OCI-LY3 (cell line): ENCODE results near the gene NEK11.

ENCODE experiments used
- H2AFZ ChIP-seq: fragments of 200-600, 300-600 bp; shearing (Covaris generic); 2 replicates; pipeline ENCODE4 v1.6.0; 2014; ENCODE audit warnings: antibody characterized with exemption, low read depth, low read length
- H3K27ac ChIP-seq: fragments of 200-600, 300-600 bp; sonication (generic); 2 replicates; pipeline ENCODE4 v1.5.1; 2014; ENCODE audit warnings: mild to moderate bottlenecking, low read length, moderate library complexity, mixed read lengths
- H3K27me3 ChIP-seq: fragments of 200-600, 300-600 bp; sonication (generic); 2 replicates; pipeline ENCODE4 v1.6.1; 2014; ENCODE audit warnings: low read depth, low read length, mixed read lengths
- H3K36me3 ChIP-seq: fragments of 200-600, 300-600 bp; sonication (generic); replicated peaks from 2 replicates; pipeline ENCODE3; 2014; ENCODE audit warnings: low read depth, low read length, mixed read lengths
- H3K4me1 ChIP-seq: fragments of 300-600, 200-600 bp; sonication (generic); 2 replicates; pipeline ENCODE4 v1.6.1; 2014; ENCODE audit warnings: low read length, mixed read lengths
- H3K4me2 ChIP-seq: fragments of 200-600, 300-600 bp; sonication (generic); 2 replicates; pipeline ENCODE4 v1.6.1; 2014; ENCODE audit warnings: low read length, mixed read lengths
- H3K4me3 ChIP-seq: fragments of 300-600, 200-600 bp; sonication (generic); 2 replicates; pipeline ENCODE4 v1.5.1; 2014; ENCODE audit warnings: antibody characterized with exemption, mild to moderate bottlenecking, low read length, moderate library complexity
- H3K79me2 ChIP-seq: fragments of 300-600, 200-600 bp; shearing (Covaris generic); 2 replicates; pipeline ENCODE4 v1.6.1; 2014; ENCODE audit warnings: mild to moderate bottlenecking, low read length, mixed read lengths
- H3K9ac ChIP-seq: fragments of 300-600, 200-600 bp; shearing (Covaris generic); 2 replicates; pipeline ENCODE4 v1.6.0; 2014; ENCODE audit warnings: mild to moderate bottlenecking, low read length, moderate library complexity
- H3K9me3 ChIP-seq: fragments of 200-600, 300-600 bp; shearing (Covaris generic); 2 replicates; pipeline ENCODE4 v1.6.1; 2014; ENCODE audit warnings: low read length, mixed read lengths; ENCODE audit not compliant: insufficient read depth
- H4K20me1 ChIP-seq: fragments of 200-600, 300-600 bp; sonication (generic); 2 replicates; pipeline ENCODE4 v1.6.1; 2016; ENCODE audit warnings: low read length, mixed read lengths; ENCODE audit not compliant: insufficient read depth
- CTCF ChIP-seq: fragments of 200-600, 300-600 bp; sonication (generic); IDR thresholded peaks from 2 replicates; pipeline ENCODE4 v1.5.1; 2014; ENCODE audit warnings: antibody characterized with exemption, low read length, low read depth
- EZH2phosphoT487 ChIP-seq: fragments of 200-600 bp; shearing (Covaris generic); IDR thresholded peaks from 2 replicates; pipeline ENCODE4 v1.6.1; 2018; ENCODE audit warnings: antibody characterized with exemption, mixed run types, low read depth

Gene NEK11

GRCh38 chr3:131077904-131078303, 51.2 kb downstream of the NEK11 start:
- Histone ChIP-seq H3K36me3 (no peaks in the 10 kb centered on the region), H3K9me3 (no peaks in the 10 kb centered on the region), H3K27ac (no peak overlapping the region), H3K4me3 (no peak overlapping the region), H3K4me1 (peaks cover 5% of the 10 kb centered on the region), H3K9ac (no peak overlapping the region), H3K4me2 (no peak overlapping the region), H3K27me3 (no peaks in the 10 kb centered on the region), H4K20me1 (no peaks in the 10 kb centered on the region), H2AFZ (no peak overlapping the region), H3K79me2 (no peaks in the 10 kb centered on the region)
- TF ChIP-seq CTCF (no peak), EZH2phosphoT487 (no peak)

- peaks cover 5% of the 10 kb centered on the region for H3K4me1 ChIP-seq
- H3K36me3 ChIP-seq: no peaks in the 10 kb centered on the region
- no peak overlapping the region for H3K4me3 ChIP-seq
- H3K27ac ChIP-seq: no peak overlapping the region
- H3K9me3 ChIP-seq: no peaks in the 10 kb centered on the region
- no peaks in the 10 kb centered on the region for H4K20me1 ChIP-seq
- no peak for TF ChIP-seq EZH2phosphoT487
- TF ChIP-seq CTCF: no peak
- H3K27me3 ChIP-seq: no peaks in the 10 kb centered on the region
- no peak overlapping the region for H2AFZ ChIP-seq
- H3K79me2 ChIP-seq: no peaks in the 10 kb centered on the region
- no peak overlapping the region for H3K9ac ChIP-seq
- H3K4me2 ChIP-seq: no peak overlapping the region
These were observed 52.4 kb downstream of the NEK11 start for GRCh38 chr3:131079086-131079485.

- no peak overlapping the region for H3K4me2 ChIP-seq
- H3K9ac ChIP-seq: no peak overlapping the region
- H3K4me1 ChIP-seq: no peaks in the 10 kb centered on the region
These were observed 54.5 kb downstream of the NEK11 start for GRCh38 chr3:131081224-131081623.

GRCh38 chr3:131082246-131082645, 55.6 kb downstream of the NEK11 start:
- Histone ChIP-seq H3K4me1 (no peaks in the 10 kb centered on the region), H2AFZ (no peak overlapping the region), H3K4me2 (no peak overlapping the region), H3K9ac (no peak overlapping the region), H3K27me3 (no peaks in the 10 kb centered on the region), H3K9me3 (no peaks in the 10 kb centered on the region), H3K4me3 (no peak overlapping the region), H3K36me3 (no peaks in the 10 kb centered on the region), H4K20me1 (no peaks in the 10 kb centered on the region), H3K27ac (no peak overlapping the region), H3K79me2 (no peaks in the 10 kb centered on the region)
- TF ChIP-seq EZH2phosphoT487 (no peak), CTCF (no peak)

More at GRCh38 chr3:131081224-131081623, 54.5 kb downstream of the NEK11 start:
- no peaks in the 10 kb centered on the region for H3K79me2 ChIP-seq
- H3K27ac ChIP-seq: no peak overlapping the region
- TF ChIP-seq CTCF: no peak
- H3K27me3 ChIP-seq: no peaks in the 10 kb centered on the region
- H3K4me3 ChIP-seq: no peak overlapping the region
- H3K36me3 ChIP-seq: no peaks in the 10 kb centered on the region
- H2AFZ ChIP-seq: no peak overlapping the region
- no peaks in the 10 kb centered on the region for H3K9me3 ChIP-seq
- no peaks in the 10 kb centered on the region for H4K20me1 ChIP-seq
